Measurements from ENCODE around the gene POLH. TPM values are rescaled to one million over a fixed set of nuclear protein-coding genes. Genes with fewer than 3 reads are reported as not detected.

Gene POLH
- total and polyA plus RNA-seq, 10 of the 15 experiments (the other 5 are each of a cell fraction or from before 2014, with no cell fraction given): 5.5 to 33.6 (median 18.6) TPM

DNA sequence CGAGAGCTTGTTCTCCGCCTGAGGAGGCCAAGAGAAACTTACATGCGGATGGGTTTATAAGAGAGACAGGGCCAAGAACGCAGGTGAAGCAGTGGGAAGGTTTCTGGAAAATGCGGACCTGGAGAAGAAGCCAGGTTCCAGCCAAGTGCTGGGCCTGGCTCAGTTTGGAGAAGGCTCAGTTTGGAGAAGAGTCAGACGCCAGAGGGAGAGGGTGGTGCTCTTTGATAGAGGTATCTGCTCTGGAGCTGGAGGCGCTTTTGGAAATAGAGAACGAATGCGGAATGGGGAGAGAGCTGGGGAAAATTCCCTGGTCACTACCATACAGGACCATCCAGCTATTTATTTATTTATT, 69.6 kb downstream of the POLH start (continued):
- TF ChIP-seq ESRRA (IDR thresholded peaks at IDR 0.05; ENCODE audit: low read length) (no peak), TCF7 (IDR thresholded peaks at IDR 0.05; ENCODE audit: borderline replicate concordance) (no peak), ETV6 (conservative IDR thresholded peaks at IDR 0.05 in 1 of 2, IDR thresholded peaks at IDR 0.05 in 1 of 2; ENCODE audit: borderline replicate concordance in 1 of 2, low read depth in 1 of 2) (no peak), SIN3A (IDR thresholded peaks at IDR 0.05; ENCODE audit: low read depth, low read length) (no peak), MTA2 (IDR thresholded peaks at IDR 0.05; ENCODE audit: low read depth) (no peak), CHD1 (IDR thresholded peaks at IDR 0.05; ENCODE audit: low read depth, low read length) (no peak)
- TF ChIP-seq, protein P1, sequence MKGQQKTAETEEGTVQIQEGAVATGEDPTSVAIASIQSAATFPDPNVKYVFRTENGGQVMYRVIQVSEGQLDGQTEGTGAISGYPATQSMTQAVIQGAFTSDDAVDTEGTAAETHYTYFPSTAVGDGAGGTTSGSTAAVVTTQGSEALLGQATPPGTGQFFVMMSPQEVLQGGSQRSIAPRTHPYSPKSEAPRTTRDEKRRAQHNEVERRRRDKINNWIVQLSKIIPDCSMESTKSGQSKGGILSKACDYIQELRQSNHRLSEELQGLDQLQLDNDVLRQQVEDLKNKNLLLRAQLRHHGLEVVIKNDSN (IDR thresholded peaks at IDR 0.05; ENCODE audit: borderline replicate concordance, extremely low read length, insufficient read depth, low read depth, low read length): no peak

DNA sequence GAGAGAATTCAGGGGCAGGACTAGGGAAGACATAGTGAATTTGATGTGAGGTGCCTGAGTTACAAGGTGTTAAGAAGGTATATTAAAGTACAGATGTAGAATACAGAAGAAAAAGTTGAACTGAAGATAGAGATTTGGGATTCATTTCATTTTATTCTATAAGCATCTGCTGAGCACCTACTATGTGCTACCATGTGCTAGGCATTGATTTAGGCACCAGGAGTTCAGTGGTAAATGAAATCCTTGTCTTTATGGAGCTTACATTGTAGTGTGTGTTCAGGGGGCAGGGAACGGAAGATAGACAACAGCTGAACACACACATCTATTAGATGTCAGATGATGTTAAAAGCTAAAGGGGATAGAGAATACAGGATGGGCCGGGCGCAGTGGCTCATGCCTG, 71.6 kb downstream of the POLH start:
- in situ Hi-C loops (cut with MboI): no loop called here
- ChIA-PET CTCF (interaction anchor here (2.2 kb wide), 1 partner anchor 19 kb away, joined by 9 read pairs; no protein-coding TSS in a partner anchor), POLR2A (interaction anchor here (1.1 to 1.4 kb wide), 3 partner anchors 10 to 41 kb away, joined by 3 to 4 read pairs (median 3); no protein-coding TSS in a partner anchor)

More for the DNA sequence above, 71.6 kb downstream of the POLH start:
- DNase-seq (ENCODE audit: low read depth, low spot score): no peak
- RAD21 ChIA-PET (ENCODE audit: unreplicated experiment): no interaction called here
- Histone ChIP-seq H3K9me3 (replicated peaks; ENCODE audit: control insufficient read depth, insufficient read depth, low read length) (no peaks in the 10 kb centered on the region), H3K4me1 (ENCODE audit: control insufficient read depth, insufficient read depth, low read length) (no peaks in the 10 kb centered on the region), H3K9ac (ENCODE audit: control insufficient read depth, insufficient read depth, low read length) (no peak overlapping the region), H3K79me2 (ENCODE audit: control insufficient read depth, insufficient read depth, low read length) (no peaks in the 10 kb centered on the region), H3K27me3 (replicated peaks in 1 of 2; ENCODE audit: control insufficient read depth in 2 of 2, insufficient read depth in 2 of 2, low read length in 1 of 2) (no peaks in the 10 kb centered on the region), H4K20me1 (ENCODE audit: control insufficient read depth, insufficient read depth) (no peaks in the 10 kb centered on the region), H3K27ac (ENCODE audit: control insufficient read depth, insufficient read depth) (no peak overlapping the region), H3K4me3 (no peak overlapping the region), H3K4me2 (ENCODE audit: control insufficient read depth, insufficient read depth) (no peak overlapping the region), H2AFZ (ENCODE audit: control insufficient read depth, low read depth, low read length) (no peak overlapping the region), H3K36me3 (ENCODE audit: control insufficient read depth in 2 of 2, insufficient read depth in 2 of 2, low read length in 1 of 2) (no peaks in the 10 kb centered on the region)
- ATAC-seq: no peak
- BruUV-seq (replicated peaks): no TSS peak
- SMC1A ChIA-PET (ENCODE audit: uncharacterized antibody, unreplicated experiment): interaction anchor here (0.7 kb wide), 1 partner anchor 11 kb away, joined by 3 read pairs; no protein-coding TSS in a partner anchor
- intact Hi-C loops (cut with micrococcal nuclease; ENCODE audit: unreplicated experiment): no loop called here
- WGBS (ENCODE audit: insufficient coverage, insufficient replicate concordance, low lambda C conversion rate, missing lambda C conversion rate): 93% methylated on average over 3 of the region's 3 CpGs
- no peak for FAIRE-seq
- TF ChIP-seq CHD2 (IDR thresholded peaks at IDR 0.05; ENCODE audit: borderline replicate concordance, low read depth, low read length): no peak
